NCI-H2107 treated with DMSO at 0.1 percent for 48 hours (cell line): ENCODE results near the gene BPI.
"Not testable (repeated sequence)": the region's sequence is repeated elsewhere in the genome, so short reads cannot be mapped to it uniquely, and the experiment has no call there.

Experiments
- DNase-seq: peaks from one replicate; lab custom pipeline; 2025; ENCODE audit not compliant: unreplicated experiment; lab: John Stamatoyannopoulos, UW

Gene BPI

GRCh38 chr20:38355161-38356012 is 51.4 kb downstream of the BPI start:
- DNase-seq: no peak

GRCh38 chr20:38357653-38358207 is 53.8 kb downstream of the BPI start:
- DNase-seq: no peak

- DNase-seq: no peak
These were observed 54.6 kb downstream of the BPI start for GRCh38 chr20:38358556-38358955.

- DNase-seq: no peak
These were observed 59.2 kb downstream of the BPI start for GRCh38 chr20:38363004-38363747.

GRCh38 chr20:38369389-38369788 is 65.4 kb downstream of the BPI start:
- no peak for DNase-seq

- no peak for DNase-seq
These were observed 68.8 kb downstream of the BPI start for GRCh38 chr20:38372806-38373205.

GRCh38 chr20:38373231-38373867 is 69.4 kb downstream of the BPI start:
- DNase-seq: no peak

GRCh38 chr20:38373898-38374297 is 69.9 kb downstream of the BPI start:
- no peak for DNase-seq

- no peak for DNase-seq
These were observed 73.2 kb downstream of the BPI start for GRCh38 chr20:38377039-38377685.

- DNase-seq: not testable (repeated sequence)
These were observed 73.9 kb downstream of the BPI start for GRCh38 chr20:38377838-38378237.

GRCh38 chr20:38383147-38383546 is 79.2 kb downstream of the BPI start:
- no peak for DNase-seq

GRCh38 chr20:38386004-38386403 is 82.0 kb downstream of the BPI start:
- no peak for DNase-seq

- no peak for DNase-seq
These were observed 82.9 kb downstream of the BPI start for GRCh38 chr20:38386851-38387250.
